Heart left ventricle (tissue), 16 donors: ENCODE results near the gene HSD17B8. TPM values are rescaled to one million over a fixed set of nuclear protein-coding genes. Genes with fewer than 3 reads are reported as not detected.
A peak's percentile ranks its signal among the peaks of the same experiment; 100 is the strongest.

Experiments
- ATAC-seq, 4 donors: fragments of 200-7000 bp; cut with Tn5 transposase; one replicate each; pipeline ENCODE4 v1.9.1; 2020 to 2022; ENCODE audit warnings: moderate library complexity in 4 of 4, mild to moderate bottlenecking in 3 of 4, moderate number of reproducible peaks in 1 of 4
- DNase-seq, 5 donors: peaks; one replicate each; pipeline ENCODE4 v3.0.0-alpha.2; 2020
- H3K27ac ChIP-seq, 12 donors: fragments of 200-600 bp; sonication (generic) in 4 of 12; one replicate each; pipeline versions ENCODE4 v1.5.0 to v1.8.0; 2016 to 2022; ENCODE audit warnings: mild to moderate bottlenecking in 2 of 12
- H3K27me3 ChIP-seq, 9 donors: fragments of 200-600 bp; sonication (generic) in 2 of 9; one replicate each; pipeline versions ENCODE4 v1.5.1 to v1.8.0; 2016 to 2022; ENCODE audit warnings: mild to moderate bottlenecking in 3 of 9
- H3K36me3 ChIP-seq, 9 donors: fragments of 200-600 bp; sonication (generic) in 2 of 9; one replicate each; pipeline versions ENCODE4 v1.5.0 to v1.8.0; 2018 to 2022; ENCODE audit warnings: mild to moderate bottlenecking in 2 of 9
- H3K4me1 ChIP-seq, 12 donors: fragments of 200-600 bp; sonication (generic) in 4 of 12; one replicate each; pipeline versions ENCODE4 v1.5.0 to v1.8.0; 2016 to 2022; ENCODE audit warnings: mild to moderate bottlenecking in 3 of 12
- H3K4me3 ChIP-seq, 12 donors: fragments of 200-600 bp; sonication (generic) in 4 of 12; one replicate each; pipeline versions ENCODE4 v1.5.0 to v1.8.0; 2017 to 2022; ENCODE audit warnings: mild to moderate bottlenecking in 9 of 12, moderate library complexity in 4 of 12
- H3K9me3 ChIP-seq, 12 donors: fragments of 200-600 bp; sonication (generic) in 4 of 12; one replicate each; pipeline versions ENCODE4 v1.5.0 to v1.8.0; 2016 to 2022; ENCODE audit warnings: mild to moderate bottlenecking in 1 of 12
- POLR2A ChIP-seq, 2 donors: fragments of 450-650 bp; IDR thresholded peaks; one replicate each; pipeline ENCODE4 v1.6.1; 2017; ENCODE audit warnings: antibody characterized with exemption in 2 of 2, mild to moderate bottlenecking in 2 of 2, moderate library complexity in 2 of 2
- WGBS, 4 donors: extraction: QIAGEN DNeasy Blood & Tissue Kit in 2 of 4; methylation state at CpG; one replicate each; pipeline versions ENCODE4 v1.1.5 to v1.1.7; 2013 to 2018; 5-methylcytosine and 5-hydroxymethylcytosine counted together
- intact Hi-C, 10 donors: fragments of 100-400 bp; cut with DNase I; formaldehyde crosslinking; loops; one replicate each; pipeline versions ENCODE4 v1.11.1 to v1.14.2; 2022
- long read RNA-seq, 3 donors: library from polyadenylated mRNA; unstranded; transcript quantifications; one replicate each; pipeline ENCODE4 v2.0.0, GENCODE V29; 2020 to 2021
- polyA plus RNA-seq, 2 donors: library from polyadenylated mRNA; stranded (reverse); fragments of 200-250 nt; gene quantifications; one replicate each; pipeline ENCODE4 v1.2.3, GENCODE V29; 2013
- total RNA-seq, 9 donors: library from RNA; depleted of rRNA in 2 of 9; stranded (reverse); fragments of >200 nt in 2 of 9; fragmentation: NEBNext Ultra II Directional in 3 of 9; extraction: Animal tissue kit (Norgen Biotek cat#: 25700) in 3 of 9; gene quantifications; one replicate each; pipeline versions ENCODE4 v1.1.0 to v1.2.4, GENCODE V29; 2016 to 2023
- TF ChIP-seq, protein P1 (sequence below), 12 donors: fragments of 200-600 bp; sonication (generic) in 4 of 12; IDR thresholded peaks; one replicate each; pipeline versions ENCODE4 v1.5.0 to v1.8.0; 2018 to 2022; ENCODE audit warnings: antibody characterized with exemption in 12 of 12, mild to moderate bottlenecking in 5 of 12
- donor health status: ischemic (EF 13 %, LVEDD 7.1; RV severe dilation, severe dysfunction).
- donor health status: healthy with polysubstance abuse.
- donor health status: DM: no; HTN: yes; CAD: no.
- donor health status: DM: no; HTN: no; CAD: no.
- donor health status: ischemic (EF 25% LVEDD 6.9; RV normal size, moderate dysfunction).
- donor health status: ischemic (EF 25% LVEDD 5.7; RV mildly dilated, moderate dysfunction).
- donor health status: healthy.
- donor health status: DM: yes; HTN: yes; CAD: no.
- donor health status: ischemic (EF 35%, LVEDD 5.7; RV mildly dilated, moderate dysfunction).
- donor health status: nonischemic (EF 11% LVEDD 7.7; RV severe dilation, severe dysfunction).
- donor health status: DM: yes; HTN: yes; CAD: no.
- donor health status: PGD.
- donor health status: ischemic (EF 29% LVEDD 5.4; RV normal size, mild dysfunction).
- donor health status: nonischemic (EF 23%, LVEDD 6.1; RV moderate dilation, normal function).

Gene HSD17B8
- total RNA-seq = 10 to 100 TPM; 15.8 to 31.7 (median 18.8) TPM
- 10 to 100 TPM; 16.7 to 17.9 TPM for polyA plus RNA-seq
- long read RNA-seq, donor 1, transcript HSD17B8-203 (9 exons, 990 nt) = major isoform, 17 of 19 reads
- long read RNA-seq, donor 1, partial matches to known transcripts = 2 of 19 reads
- long read RNA-seq, donor 1, other reads (novel, unspliced or antisense) = 0 of 19 reads
- long read RNA-seq, donor 2, transcript HSD17B8-203 (9 exons, 990 nt) = major isoform, 12 of 16 reads
- long read RNA-seq, donor 2, partial matches to known transcripts = 2 of 16 reads
- long read RNA-seq, donor 2, other reads (novel, unspliced or antisense) = 2 of 16 reads
- long read RNA-seq, donor 3, transcript HSD17B8-203 (9 exons, 990 nt) = major isoform, 5 of 8 reads
- long read RNA-seq, donor 3, partial matches to known transcripts = 2 of 8 reads
- long read RNA-seq, donor 3, other reads (novel, unspliced or antisense) = 1 of 8 reads

DNA sequence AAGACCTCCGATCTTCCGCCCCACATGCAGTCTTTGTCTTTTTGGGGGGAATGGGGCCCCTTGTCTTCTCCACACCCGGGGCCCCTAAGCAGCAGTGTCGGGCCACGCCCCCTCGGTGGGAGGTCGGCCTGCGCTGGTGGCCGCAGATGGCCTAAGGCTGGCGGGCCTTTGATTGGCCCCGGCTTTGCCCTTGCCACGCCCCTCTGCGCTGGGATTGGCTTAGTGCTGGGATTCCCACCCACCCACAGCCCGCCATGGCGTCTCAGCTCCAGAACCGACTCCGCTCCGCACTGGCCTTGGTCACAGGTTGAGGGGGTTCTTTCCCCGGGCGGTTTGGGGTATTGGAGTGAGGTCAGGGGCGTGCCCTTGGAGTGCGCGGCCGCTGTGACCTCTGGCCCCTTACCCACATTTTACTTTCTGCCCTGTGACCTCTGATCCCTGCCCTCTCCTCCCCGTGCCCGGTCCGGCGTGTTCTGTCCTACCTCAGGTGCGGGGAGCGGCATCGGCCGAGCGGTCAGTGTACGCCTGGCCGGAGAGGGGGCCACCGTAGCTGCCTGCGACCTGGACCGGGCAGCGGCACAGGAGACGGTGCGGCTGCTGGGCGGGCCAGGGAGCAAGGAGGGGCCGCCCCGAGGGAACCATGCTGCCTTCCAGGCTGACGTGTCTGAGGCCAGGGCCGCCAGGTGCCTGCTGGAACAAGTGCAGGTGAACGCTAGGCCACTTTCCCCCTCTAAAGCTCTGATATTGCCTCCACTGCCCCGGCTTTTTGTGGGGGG is at the start of gene HSD17B8:
TSS of gene HSD17B8 (plus strand) at position 241 of the 776 bp plus-strand sequence. CDS start at position 255, 14 bp downstream.
- peak; percentile 96 to 97 (median 96) for DNase-seq
- intact Hi-C loops = loop anchor here in 3 of 10 donors (5.0 to 10.0 kb wide), 3 partner anchors 43 to 1010 kb away; partner anchors contain the start of genes GPSM3 (in 1 of the 3), PBX2 (in 1 of the 3) and PHF1 (in 1 of the 3)
- no peaks in the 10 kb centered on the region for H3K27me3 ChIP-seq
- no peaks in the 10 kb centered on the region for H3K9me3 ChIP-seq
- peak within 1 kb of the TSS; percentile 35 to 95 (median 68) for H3K4me3 ChIP-seq
- TF ChIP-seq, protein P1, sequence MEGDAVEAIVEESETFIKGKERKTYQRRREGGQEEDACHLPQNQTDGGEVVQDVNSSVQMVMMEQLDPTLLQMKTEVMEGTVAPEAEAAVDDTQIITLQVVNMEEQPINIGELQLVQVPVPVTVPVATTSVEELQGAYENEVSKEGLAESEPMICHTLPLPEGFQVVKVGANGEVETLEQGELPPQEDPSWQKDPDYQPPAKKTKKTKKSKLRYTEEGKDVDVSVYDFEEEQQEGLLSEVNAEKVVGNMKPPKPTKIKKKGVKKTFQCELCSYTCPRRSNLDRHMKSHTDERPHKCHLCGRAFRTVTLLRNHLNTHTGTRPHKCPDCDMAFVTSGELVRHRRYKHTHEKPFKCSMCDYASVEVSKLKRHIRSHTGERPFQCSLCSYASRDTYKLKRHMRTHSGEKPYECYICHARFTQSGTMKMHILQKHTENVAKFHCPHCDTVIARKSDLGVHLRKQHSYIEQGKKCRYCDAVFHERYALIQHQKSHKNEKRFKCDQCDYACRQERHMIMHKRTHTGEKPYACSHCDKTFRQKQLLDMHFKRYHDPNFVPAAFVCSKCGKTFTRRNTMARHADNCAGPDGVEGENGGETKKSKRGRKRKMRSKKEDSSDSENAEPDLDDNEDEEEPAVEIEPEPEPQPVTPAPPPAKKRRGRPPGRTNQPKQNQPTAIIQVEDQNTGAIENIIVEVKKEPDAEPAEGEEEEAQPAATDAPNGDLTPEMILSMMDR (IDR thresholded peaks at IDR 0.05) = no peak
- TF ChIP-seq POLR2A (IDR thresholded peaks at IDR 0.05) = peak in 1 of 2 donors; percentile 45
- peak within 1 kb of the TSS in 11 of 12 donors; percentile 50 to 79 (median 68) for H3K27ac ChIP-seq
- H3K36me3 ChIP-seq = peaks cover 0 to 30% (median 24%) of the 10 kb centered on the region in 9 donors
- ATAC-seq = peak; percentile 72 to 81 (median 76)
- 1% methylated on average over 18 to 48 of the region's 48 CpGs for WGBS, 4 donors
- peaks cover 10 to 59% (median 43%) of the 10 kb centered on the region in 12 donors for H3K4me1 ChIP-seq

- ATAC-seq = no peak
Measured at GRCh38 chr6:33156561-33156960, 47.9 kb upstream of the HSD17B8 start.

GRCh38 chr6:33156964-33157363 is 47.5 kb upstream of the HSD17B8 start:
- H3K4me3 ChIP-seq = no peak overlapping the region
- H3K27ac ChIP-seq = no peak overlapping the region
- TF ChIP-seq, protein P1 (IDR thresholded peaks at IDR 0.05) = no peak
- no peak for TF ChIP-seq POLR2A (IDR thresholded peaks at IDR 0.05)
- no peak for DNase-seq
- peaks cover 0 to 5% (median 0%) of the 10 kb centered on the region in 9 donors for H3K27me3 ChIP-seq
- 83 to 88% (median 86%) methylated on average over 2 of the region's 2 CpGs for WGBS, 4 donors
- ATAC-seq = no peak
- H3K9me3 ChIP-seq = peaks cover 0 to 9% (median 4%) of the 10 kb centered on the region in 12 donors
- H3K4me1 ChIP-seq = peaks cover 0 to 17% (median 8%) of the 10 kb centered on the region in 12 donors
- intact Hi-C loops = no loop called here
- no peaks in the 10 kb centered on the region for H3K36me3 ChIP-seq

More at GRCh38 chr6:33156561-33156960, 47.9 kb upstream of the HSD17B8 start:
- no peaks in the 10 kb centered on the region for H3K36me3 ChIP-seq
- H3K4me1 ChIP-seq = peaks cover 0 to 13% (median 4%) of the 10 kb centered on the region in 12 donors
- 67 to 92% (median 76%) methylated on average over 6 of the region's 6 CpGs for WGBS, 4 donors
- H3K27ac ChIP-seq = no peak overlapping the region
- TF ChIP-seq, protein P1 (IDR thresholded peaks at IDR 0.05) = no peak
- no peak for TF ChIP-seq POLR2A (IDR thresholded peaks at IDR 0.05)
- intact Hi-C loops = no loop called here
- H3K27me3 ChIP-seq = peaks cover 0 to 5% (median 0%) of the 10 kb centered on the region in 9 donors
- no peak overlapping the region for H3K4me3 ChIP-seq
- peaks cover 0 to 13% (median 8%) of the 10 kb centered on the region in 12 donors for H3K9me3 ChIP-seq
- no peak for DNase-seq
